Neutrophil (primary cell): Measurements from ENCODE around the gene ARHGEF16.

ENCODE experiments used
- H3K27ac ChIP-seq: fragments of 200-600 bp; sonication (generic); 2 replicates; pipeline ENCODE4 v1.5.1; 2016; ENCODE audit warnings: mild to moderate bottlenecking, moderate library complexity
- H3K27me3 ChIP-seq: fragments of 200-600 bp; sonication (generic); 2 replicates; pipeline ENCODE4 v1.6.0; 2016; ENCODE audit warnings: mild to moderate bottlenecking
- H3K36me3 ChIP-seq: fragments of 200-600 bp; sonication (generic); 2 replicates; pipeline ENCODE4 v1.5.1; 2017
- H3K4me1 ChIP-seq, 2 experiments: fragments of 200-600 bp in 1 of 2; sonication (generic) in 1 of 2; 1 replicate in 1 of 2; 2 replicates in 1 of 2; pipeline versions ENCODE4 v1.5.1 to v1.6.1; 2013 to 2016; ENCODE audit warnings: low read depth in 1 of 2, low read length in 1 of 2, mild to moderate bottlenecking in 1 of 2, moderate library complexity in 1 of 2; ENCODE audit not compliant: control insufficient read depth in 1 of 2, insufficient read depth in 1 of 2
- H3K4me3 ChIP-seq, 2 experiments: fragments of 200-600 bp in 1 of 2; sonication (generic) in 1 of 2; 1 replicate in 1 of 2; 2 replicates in 1 of 2; pipeline ENCODE4 v1.5.1; 2013 to 2016; ENCODE audit warnings: low read depth in 1 of 2, low read length in 1 of 2, mild to moderate bottlenecking in 1 of 2, moderate library complexity in 1 of 2
- H3K9me3 ChIP-seq: fragments of 200-600 bp; sonication (generic); 2 replicates; pipeline ENCODE4 v1.5.1; 2016
- TF ChIP-seq, protein P1 (sequence below): fragments of 200-600 bp; sonication (generic); IDR thresholded peaks from 2 replicates; pipeline ENCODE4 v1.5.1; 2016; ENCODE audit warnings: antibody characterized with exemption

The ARHGEF16 gene

DNA sequence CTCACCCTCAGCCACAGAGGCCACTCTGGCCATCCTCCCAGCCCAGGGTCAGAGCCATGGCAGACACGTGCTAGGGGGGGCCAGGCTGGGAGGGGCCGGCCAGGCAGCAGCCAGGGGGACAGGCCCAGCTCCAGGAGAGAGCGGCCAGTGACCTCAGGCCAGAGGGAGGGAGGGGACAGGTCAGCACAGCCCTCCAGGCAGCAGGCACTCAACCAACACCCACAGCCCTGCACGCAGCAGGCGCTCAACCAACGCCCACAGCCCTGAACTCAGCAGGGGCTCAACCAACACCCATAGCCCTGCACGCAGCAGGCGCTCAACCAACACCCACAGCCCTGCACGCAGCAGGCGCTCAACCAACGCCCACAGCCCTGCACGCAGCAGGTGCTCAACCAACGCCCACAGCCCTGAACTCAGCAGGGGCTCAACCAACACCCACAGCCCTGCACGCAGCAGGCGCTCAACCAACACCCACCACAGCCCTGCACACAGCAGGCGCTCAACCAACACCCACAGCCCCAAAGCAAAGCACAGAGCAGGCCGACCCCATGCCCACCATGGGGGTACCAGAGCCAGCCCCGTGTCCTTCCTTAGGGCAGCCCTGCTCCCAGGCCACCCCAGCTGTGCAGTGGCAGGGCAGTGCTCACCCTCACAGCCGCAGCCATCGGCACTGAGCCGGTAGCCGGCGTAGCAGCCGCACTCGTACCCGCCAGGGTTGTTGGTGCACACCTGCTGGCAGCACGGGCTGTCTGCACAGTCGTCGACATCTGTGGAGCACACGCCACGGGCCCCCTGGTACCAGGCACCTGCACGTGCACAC is 55.9 kb downstream of the ARHGEF16 start:
- no peaks in the 10 kb centered on the region for H3K9me3 ChIP-seq
- TF ChIP-seq, protein P1, sequence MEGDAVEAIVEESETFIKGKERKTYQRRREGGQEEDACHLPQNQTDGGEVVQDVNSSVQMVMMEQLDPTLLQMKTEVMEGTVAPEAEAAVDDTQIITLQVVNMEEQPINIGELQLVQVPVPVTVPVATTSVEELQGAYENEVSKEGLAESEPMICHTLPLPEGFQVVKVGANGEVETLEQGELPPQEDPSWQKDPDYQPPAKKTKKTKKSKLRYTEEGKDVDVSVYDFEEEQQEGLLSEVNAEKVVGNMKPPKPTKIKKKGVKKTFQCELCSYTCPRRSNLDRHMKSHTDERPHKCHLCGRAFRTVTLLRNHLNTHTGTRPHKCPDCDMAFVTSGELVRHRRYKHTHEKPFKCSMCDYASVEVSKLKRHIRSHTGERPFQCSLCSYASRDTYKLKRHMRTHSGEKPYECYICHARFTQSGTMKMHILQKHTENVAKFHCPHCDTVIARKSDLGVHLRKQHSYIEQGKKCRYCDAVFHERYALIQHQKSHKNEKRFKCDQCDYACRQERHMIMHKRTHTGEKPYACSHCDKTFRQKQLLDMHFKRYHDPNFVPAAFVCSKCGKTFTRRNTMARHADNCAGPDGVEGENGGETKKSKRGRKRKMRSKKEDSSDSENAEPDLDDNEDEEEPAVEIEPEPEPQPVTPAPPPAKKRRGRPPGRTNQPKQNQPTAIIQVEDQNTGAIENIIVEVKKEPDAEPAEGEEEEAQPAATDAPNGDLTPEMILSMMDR = no peak
- no peaks in the 10 kb centered on the region for H3K27me3 ChIP-seq
- peaks cover 91% of the 10 kb centered on the region for H3K36me3 ChIP-seq
- no peak overlapping the region for H3K27ac ChIP-seq
- no peak overlapping the region for H3K4me3 ChIP-seq
- H3K4me1 ChIP-seq = no peaks in the 10 kb centered on the region

DNA sequence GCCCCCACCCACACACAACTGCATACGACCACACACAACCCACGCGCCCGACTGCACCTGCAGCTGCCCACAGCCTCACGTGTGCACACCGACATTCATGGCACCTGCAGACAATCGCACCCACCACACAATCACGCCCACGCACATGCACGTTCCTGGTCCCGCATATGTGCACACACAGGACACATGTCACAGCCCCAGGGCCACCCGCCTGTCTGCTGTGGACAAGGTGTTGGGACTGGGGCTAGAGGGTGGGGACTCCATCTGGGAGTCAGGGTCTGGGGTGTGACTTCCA is 56.4 kb downstream of the ARHGEF16 start:
- Histone ChIP-seq H3K4me1 (no peaks in the 10 kb centered on the region), H3K27ac (no peak overlapping the region), H3K36me3 (peaks cover 89% of the 10 kb centered on the region), H3K4me3 (no peak overlapping the region), H3K27me3 (no peaks in the 10 kb centered on the region), H3K9me3 (no peaks in the 10 kb centered on the region)
- TF ChIP-seq, protein P1 = no peak

DNA sequence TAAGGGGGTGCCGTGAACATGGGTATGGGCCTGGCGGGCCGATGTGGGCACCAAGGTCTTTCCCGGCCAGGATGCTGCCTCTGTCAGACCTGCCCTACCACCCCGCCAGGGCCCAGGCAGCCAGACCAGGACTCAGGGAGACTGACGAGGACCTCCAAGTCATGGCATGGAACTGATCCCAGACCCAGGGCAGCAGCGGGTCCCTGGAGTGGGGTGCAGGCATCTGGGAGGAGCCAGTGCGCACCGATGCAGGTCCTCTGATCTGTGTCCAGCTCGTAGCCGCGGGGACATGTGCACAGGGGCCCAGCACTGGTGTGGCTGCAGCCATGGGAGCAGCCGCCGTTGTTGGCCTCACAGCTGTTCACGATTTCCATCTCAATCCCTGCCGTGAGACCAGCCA is 56.8 kb downstream of the ARHGEF16 start:
- Histone ChIP-seq H3K27me3 (no peaks in the 10 kb centered on the region), H3K36me3 (peaks cover 85% of the 10 kb centered on the region)
- TF ChIP-seq, protein P1 = no peak

DNA sequence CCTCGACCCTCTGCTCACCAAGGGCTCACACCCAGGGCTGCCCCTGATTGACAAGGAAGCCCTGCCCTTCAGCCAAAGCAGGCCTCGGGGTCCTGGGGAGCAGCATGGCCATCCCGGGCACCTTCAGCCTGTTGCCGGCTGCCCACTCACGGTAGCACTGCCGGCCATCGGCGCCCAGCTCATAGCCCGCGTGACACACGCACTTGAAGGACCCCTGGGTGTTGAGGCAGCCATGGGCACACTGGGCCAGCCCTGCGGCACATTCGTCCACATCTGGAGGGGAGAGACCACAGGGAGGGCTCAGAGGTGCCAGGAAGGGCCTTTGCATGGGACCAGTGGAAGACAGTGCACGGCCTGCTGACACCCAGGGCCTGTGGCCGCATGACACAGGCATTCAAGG is 57.4 kb downstream of the ARHGEF16 start:
- Histone ChIP-seq H3K36me3 (peaks cover 80% of the 10 kb centered on the region), H3K4me3 (no peak overlapping the region), H3K4me1 (peaks cover 0 to 3% of the 10 kb centered on the region in 2 experiments), H3K27me3 (no peaks in the 10 kb centered on the region), H3K27ac (no peak overlapping the region), H3K9me3 (no peaks in the 10 kb centered on the region)
- TF ChIP-seq, protein P1 = no peak

More for the DNA sequence above, 56.8 kb downstream of the ARHGEF16 start:
- Histone ChIP-seq H3K4me1 (peaks cover 0 to under 1% of the 10 kb centered on the region in 2 experiments), H3K4me3 (no peak overlapping the region), H3K27ac (no peak overlapping the region), H3K9me3 (no peaks in the 10 kb centered on the region)

DNA sequence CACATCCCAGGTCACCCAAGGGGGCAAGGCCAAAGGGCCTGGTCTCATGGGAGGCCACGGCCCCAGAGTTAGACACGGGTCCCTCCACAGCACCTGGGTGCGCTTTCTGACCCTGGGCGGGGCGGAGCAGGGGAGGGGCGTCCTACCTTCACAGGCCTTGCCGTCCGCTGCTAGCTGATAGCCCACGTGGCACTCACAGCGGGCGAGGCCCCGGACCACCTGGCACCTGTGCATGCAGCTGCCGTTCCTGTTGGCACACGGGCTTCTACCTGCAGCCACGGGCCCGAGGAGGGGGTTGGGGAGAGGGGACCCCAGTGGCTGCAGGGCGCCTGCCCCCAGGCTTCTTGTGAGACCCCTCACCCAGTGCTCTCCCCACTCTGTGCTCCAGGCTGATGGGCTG is 59.9 kb downstream of the ARHGEF16 start:
- peaks cover 0 to 3% of the 10 kb centered on the region in 2 experiments for H3K4me1 ChIP-seq
- no peaks in the 10 kb centered on the region for H3K9me3 ChIP-seq
- H3K36me3 ChIP-seq = peaks cover 73% of the 10 kb centered on the region
- no peak overlapping the region for H3K4me3 ChIP-seq
- no peak overlapping the region for H3K27ac ChIP-seq
- H3K27me3 ChIP-seq = no peaks in the 10 kb centered on the region
- TF ChIP-seq, protein P1 = no peak
